ENCODE measurements around the gene ZFPM1.
A peak's percentile ranks its signal among the peaks of the same experiment; 100 is the strongest.

The ZFPM1 gene

GRCh38 chr16:88560714-88561484 lies 107.8 kb downstream of the ZFPM1 start:
- DNase-seq (ENCODE audit: extremely low spot score) = no peak
- TF ChIP-seq CTCF (IDR thresholded peaks at IDR 0.05; ENCODE audit: control extremely low read depth, extremely low read depth, low read depth, missing control alignments) = no peak
- POLR2A ChIA-PET = no interaction called here
- CTCF ChIA-PET = interaction anchor here (0.7 to 1.9 kb wide), 14 partner anchors 9 to 296 kb away, joined by 3 to 7 read pairs (median 4); partner anchors contain the start of genes TRAPPC2L and ZC3H18

- peak; percentile 80 for TF ChIP-seq CTCF (IDR thresholded peaks at IDR 0.05; ENCODE audit: control extremely low read depth, extremely low read depth, low read depth, missing control alignments)
- peak; percentile 71 for DNase-seq (ENCODE audit: extremely low spot score)
- CTCF ChIA-PET = interaction anchor here (0.7 to 1.9 kb wide), 14 partner anchors 8 to 296 kb away, joined by 3 to 8 read pairs (median 4); partner anchors contain the start of genes TRAPPC2L and ZC3H18
- POLR2A ChIA-PET = no interaction called here
These were observed 108.6 kb downstream of the ZFPM1 start for GRCh38 chr16:88561485-88562359.

GRCh38 chr16:88566158-88566557 lies 113.1 kb downstream of the ZFPM1 start:
- CTCF ChIA-PET = interaction anchor here (1.0 to 1.6 kb wide), 2 partner anchors 24 to 30 kb away, joined by 3 to 4 read pairs; no protein-coding TSS in a partner anchor
- POLR2A ChIA-PET = no interaction called here
- TF ChIP-seq CTCF (IDR thresholded peaks at IDR 0.05; ENCODE audit: control extremely low read depth, extremely low read depth, low read depth, missing control alignments) = no peak
- no peak for DNase-seq (ENCODE audit: extremely low spot score)

GRCh38 chr16:88568710-88569613 lies 115.9 kb downstream of the ZFPM1 start:
- CTCF ChIA-PET = no interaction called here
- TF ChIP-seq CTCF (IDR thresholded peaks at IDR 0.05; ENCODE audit: control extremely low read depth, extremely low read depth, low read depth, missing control alignments) = no peak
- no peak for DNase-seq (ENCODE audit: extremely low spot score)
- POLR2A ChIA-PET = no interaction called here

GRCh38 chr16:88569614-88569984 lies 116.5 kb downstream of the ZFPM1 start:
- ChIA-PET POLR2A (interaction anchor here (0.6 to 1.6 kb wide), 4 partner anchors 12 to 624 kb away, joined by 3 to 9 read pairs (median 5); partner anchors contain the start of gene ZFPM1), CTCF (interaction anchor here (1.0 to 1.6 kb wide), 5 partner anchors 8 to 168 kb away, joined by 3 to 8 read pairs (median 4); no protein-coding TSS in a partner anchor)
- no peak for TF ChIP-seq CTCF (IDR thresholded peaks at IDR 0.05; ENCODE audit: control extremely low read depth, extremely low read depth, low read depth, missing control alignments)
- no peak for DNase-seq (ENCODE audit: extremely low spot score)
